Endometrial microvascular endothelial cells (primary cell): ENCODE results near the gene CD38. TPM values are rescaled to one million over a fixed set of nuclear protein-coding genes. Genes with fewer than 3 reads are reported as not detected.
"Not testable (repeated sequence)": the region's sequence is repeated elsewhere in the genome, so short reads cannot be mapped to it uniquely, and the experiment has no call there.

ENCODE experiments used
- in situ Hi-C: cut with HindIII; loops from 2 replicates; pipeline ENCODE4 v1.10.0; 2017; ENCODE audit warnings: low sequenced_read_pairs, low pct_unique_long_range_greater_than_20kb; ENCODE audit errors: inconsistent ontology term
- total RNA-seq: library from RNA; depleted of rRNA; stranded (reverse); fragments of >200 nt; gene quantifications from one replicate; pipeline ENCODE4 v1.2.3, GENCODE V29; 2015; ENCODE audit errors: inconsistent ontology term

CD38 gene
- total RNA-seq, 1 donor from 2014 or later = under 0.01 TPM

DNA sequence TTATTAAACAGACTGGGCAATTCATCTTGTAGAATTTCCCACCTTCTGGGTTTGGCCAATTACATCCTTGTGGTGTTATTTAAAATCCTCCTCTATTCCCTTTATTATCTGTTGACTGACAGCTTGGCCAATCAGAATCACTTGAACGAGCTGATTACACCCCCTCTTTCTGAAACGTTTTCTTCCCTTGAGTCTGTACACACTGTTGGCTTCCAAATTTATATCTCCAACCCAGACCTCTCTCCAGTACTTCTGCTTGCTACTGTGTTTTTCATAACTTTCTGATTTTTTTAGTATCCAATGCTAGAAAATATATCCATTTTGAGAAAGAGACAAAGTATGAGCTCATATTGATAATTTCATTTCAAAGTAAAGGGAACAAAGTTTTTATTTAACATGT, 14.8 kb downstream of the CD38 start:
- in situ Hi-C loops = no loop called here

DNA sequence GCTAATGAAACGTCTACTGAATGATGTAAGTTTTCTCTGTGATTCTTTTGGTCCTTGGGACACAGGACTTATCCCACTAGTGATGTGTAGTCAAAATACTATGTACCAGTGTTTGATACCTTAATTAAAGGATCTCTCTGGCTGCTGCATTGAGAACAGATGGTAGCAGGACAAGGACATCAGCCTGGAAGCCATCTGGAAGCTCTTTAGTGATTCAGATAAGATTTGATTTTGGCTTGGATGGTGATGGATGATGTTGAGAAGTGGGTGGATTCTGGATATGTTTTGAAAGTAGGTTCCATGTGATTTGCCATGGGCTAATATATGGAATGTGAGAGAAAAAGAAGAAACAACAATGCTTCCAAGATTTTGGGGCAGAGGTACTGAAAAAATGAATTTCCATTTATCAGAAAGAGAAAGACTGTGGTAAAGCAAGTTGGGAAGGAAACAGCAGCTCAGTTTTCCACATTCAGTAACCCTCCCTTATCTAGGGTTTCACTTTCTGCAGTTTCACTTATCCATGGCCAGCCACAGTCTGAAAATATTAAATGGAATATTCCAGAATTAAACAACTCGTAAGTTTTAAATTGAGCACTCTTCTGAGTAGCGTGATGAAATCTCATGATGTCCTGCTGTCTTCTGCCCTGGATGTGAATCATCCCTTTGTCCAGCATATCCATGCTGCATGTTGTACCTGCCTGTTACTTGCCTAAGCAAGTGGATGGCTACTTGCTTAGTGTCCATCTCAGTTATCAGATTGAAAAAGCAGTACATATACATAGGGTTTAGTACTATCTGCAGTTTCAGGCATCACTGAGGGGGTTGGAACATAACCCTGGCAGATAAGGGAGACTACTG, 15.6 kb downstream of the CD38 start:
- in situ Hi-C loops = no loop called here

DNA sequence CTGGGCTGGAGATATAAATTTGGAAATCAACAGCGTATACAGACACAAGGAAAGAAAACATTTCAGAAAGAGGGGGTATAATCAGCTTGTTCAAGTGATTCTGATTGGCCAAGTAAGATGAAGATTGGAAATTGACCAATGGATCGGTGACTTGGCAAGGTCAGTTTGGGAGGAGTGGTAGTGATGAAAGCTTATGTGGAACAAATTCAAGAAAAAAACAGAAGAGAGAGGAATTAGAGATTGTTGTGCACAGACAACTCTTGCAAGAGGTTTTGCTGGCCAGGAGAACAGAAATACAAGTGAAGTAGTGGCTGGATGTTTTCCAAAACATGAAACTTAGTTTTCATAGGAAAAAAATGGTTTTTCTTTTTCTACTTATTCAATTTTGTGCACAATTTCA, 16.3 kb downstream of the CD38 start:
- in situ Hi-C loops = no loop called here

DNA sequence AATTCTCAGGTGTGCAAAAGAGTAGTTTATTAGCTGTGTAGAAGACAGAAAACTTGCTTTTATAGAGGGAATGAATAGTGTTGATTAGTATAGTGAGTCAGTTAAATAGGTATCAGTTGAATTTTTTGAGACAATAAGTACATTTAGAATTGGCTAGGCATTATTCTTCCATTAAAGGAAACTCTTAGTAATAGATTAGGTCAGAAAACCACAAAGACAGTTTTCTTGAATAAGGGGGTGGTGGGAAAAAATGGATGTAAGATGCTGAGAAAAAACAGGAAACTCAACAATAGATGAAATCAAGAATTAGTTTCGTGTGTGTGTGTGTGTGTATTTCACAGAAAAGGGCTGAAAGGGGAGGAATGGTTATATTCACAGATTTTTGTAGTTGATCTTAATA, 16.8 kb downstream of the CD38 start:
- in situ Hi-C loops = no loop called here

DNA sequence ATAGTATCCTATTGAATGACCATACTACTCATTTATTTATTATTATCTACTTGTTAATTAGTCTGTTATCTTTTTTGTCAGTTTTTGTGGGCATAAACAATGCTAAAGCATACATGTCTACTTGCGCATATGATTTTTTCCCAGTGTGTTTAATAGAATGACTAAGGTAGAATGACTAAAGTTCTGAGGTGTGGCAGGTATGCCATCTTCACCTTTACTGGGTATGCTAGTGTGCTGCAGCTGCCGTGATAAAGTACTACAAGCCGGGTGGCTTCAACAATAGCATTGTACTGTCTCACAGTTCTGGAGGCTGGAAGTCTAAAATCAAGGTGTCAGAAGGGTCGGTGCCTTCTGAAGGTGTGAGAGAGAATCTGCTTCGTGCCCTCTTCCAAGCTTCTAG, 19.2 kb downstream of the CD38 start:
- in situ Hi-C loops = no loop called here

DNA sequence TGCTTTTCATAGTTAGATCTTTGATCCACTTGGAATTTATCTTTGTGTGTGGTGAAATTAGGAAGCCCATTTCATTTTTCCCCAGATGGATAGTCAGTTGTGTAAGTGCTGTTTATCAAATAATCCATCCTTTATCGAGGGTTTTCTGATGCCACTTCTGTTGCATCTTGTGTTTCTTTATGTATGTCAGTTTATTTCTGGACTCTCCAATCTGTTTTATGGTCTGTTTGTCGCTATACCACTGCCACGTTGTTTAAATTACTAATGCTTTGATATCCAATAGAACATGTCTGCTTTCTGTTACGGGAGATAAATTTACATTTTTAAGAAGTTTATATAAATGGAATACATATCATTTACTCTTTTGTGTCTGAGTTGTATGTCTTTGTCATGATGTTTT, 21.0 kb downstream of the CD38 start:
- in situ Hi-C loops = no loop called here

DNA sequence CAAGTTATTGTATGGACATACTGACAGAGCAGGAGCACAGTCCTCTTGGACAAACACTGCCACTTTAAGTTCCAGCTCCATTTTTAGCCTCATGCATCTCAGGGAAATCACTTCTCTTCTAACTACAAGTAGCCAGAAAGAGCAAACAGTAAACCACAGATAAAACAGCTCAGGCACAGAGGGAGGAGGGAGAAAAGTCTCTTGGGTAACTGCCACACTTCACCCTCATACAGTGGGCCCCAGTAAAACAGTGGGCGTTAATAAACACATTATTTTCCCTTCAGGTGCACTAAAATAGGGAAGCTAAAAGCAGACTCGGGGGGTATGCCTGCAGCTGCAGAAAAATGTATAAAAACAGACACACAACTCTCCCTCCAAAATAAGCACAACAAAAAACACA, 21.6 kb downstream of the CD38 start:
- in situ Hi-C loops = no loop called here

DNA sequence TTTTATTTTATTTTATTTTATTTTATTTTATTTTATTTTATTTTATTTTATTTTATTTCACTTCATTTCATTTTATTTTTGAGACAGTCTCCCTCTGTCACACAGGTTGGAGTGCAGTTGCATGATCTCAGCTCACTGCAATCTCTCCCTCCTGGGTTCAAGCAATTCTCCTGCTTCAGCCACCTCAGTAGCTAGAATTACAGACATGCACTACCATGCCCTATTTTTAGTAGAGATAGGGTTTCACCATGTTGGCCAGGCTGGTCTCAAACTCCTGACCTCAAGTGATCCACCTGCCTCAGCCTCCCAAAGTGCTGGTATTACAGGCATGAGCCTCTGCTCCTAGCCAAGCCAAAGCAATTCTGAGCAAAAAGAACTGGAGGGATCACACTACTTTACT, 24.4 kb downstream of the CD38 start:
- in situ Hi-C loops = not testable (repeated sequence)

DNA sequence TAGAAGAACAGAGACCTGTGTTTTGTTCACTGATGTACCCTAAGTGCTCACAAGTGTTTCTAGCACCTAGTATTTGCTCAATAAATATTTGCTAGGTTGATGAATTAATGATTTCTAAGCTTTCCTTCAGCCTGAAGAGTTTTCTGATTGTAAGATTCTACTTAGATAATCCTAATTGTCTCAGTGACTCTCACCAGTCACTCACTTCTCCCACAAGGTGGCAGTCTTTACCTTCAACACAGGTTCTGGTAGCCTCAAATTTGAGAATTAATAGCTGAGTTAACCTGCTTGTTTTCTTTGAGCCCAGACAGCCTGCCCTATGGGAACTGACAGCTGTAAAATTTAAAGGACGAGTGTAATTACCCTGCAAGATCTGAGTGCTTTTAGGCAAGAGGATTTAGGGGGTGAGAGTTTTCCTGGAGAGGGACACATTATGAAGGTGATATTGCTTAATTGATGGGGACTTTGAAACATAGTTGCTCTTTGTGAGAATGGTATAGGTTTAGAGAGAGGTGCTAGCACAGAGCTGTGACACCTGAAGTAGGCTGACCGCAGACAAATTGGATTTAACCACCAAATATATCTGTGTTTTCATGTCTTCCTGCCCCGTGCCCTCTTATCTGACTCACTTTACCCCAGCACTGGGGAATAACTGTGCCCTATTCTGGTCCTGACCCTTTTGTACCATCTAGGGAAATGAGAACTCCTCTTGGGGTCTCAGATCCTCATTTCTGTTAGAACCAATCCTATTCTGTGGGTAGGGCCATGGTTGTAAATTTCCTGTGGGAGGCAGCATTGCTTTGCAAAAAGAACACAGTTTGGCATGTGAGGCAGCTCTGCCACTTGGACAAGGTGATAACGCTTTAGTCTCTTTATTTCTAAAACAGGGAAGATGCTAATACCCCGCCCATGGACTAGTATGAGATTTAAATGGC, 27.7 kb downstream of the CD38 start:
- in situ Hi-C loops = no loop called here

DNA sequence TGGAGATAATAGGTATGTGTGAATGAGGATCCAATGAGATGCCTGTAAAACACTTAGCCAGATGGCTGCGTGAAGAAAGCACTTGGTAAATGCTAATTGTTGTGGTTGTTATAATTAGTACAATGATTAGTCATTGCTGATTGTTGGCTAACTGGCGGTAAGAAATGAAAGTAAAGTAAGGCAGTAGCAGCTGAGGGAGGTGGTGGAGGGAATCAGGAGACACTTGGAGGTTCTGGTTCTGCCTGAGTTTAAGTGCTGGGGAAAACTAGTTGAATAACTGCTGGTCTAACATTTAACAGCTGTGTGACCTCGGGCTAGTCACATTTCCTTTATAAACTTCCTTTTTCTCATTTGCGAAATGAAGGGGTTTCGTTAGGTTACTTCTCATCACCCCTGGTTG, 30.9 kb downstream of the CD38 start:
- in situ Hi-C loops = no loop called here

DNA sequence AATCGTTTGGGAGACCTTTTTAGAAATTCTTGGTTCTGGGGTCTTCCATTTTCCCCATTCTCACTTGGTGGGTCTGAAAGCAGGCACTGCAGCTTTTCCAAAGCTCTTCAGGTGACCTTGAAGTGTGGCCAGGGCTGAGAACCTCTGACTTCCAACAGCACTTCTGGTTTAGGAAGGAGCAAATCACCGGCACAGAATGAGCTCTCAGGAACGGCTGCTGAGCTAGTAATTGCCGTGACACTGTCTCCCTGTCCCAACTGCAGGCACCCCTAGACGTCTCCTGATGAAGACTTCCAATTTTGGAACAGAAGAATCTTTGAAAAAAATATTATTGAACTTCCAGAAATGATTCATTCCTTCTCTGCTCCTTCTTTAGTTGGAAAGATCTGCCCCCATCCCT, 31.3 kb downstream of the CD38 start:
- in situ Hi-C loops = no loop called here

DNA sequence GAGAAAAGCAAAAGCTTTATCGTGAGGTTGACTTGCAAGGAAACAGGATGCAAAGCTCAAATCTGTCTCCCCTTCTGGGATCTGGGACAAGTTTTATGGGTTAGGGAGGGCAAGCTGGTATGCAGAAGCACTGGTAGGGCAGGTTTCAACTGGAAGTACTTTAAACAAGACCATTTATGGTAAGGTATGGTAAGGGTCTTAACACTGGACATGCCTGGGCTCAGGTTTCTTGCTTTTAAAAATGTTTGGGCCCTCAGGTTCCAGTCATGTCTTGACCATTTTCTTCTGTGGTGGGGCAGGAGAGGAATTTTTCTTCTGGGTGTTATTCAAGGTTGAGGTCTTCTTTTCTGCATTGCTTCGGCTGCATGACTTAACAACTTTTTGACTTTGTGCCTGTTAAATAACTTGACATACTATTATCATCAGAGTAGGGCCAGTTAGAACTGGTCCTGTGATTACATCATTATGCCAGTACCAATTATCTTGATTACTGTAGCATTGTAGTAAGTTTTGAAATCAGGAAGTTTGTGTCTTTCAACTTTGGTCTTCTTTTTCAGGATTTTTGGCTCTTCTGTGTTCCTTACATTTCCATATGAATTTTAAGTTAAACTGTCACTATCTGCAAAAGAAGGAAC, 33.7 kb downstream of the CD38 start:
- in situ Hi-C loops = no loop called here

DNA sequence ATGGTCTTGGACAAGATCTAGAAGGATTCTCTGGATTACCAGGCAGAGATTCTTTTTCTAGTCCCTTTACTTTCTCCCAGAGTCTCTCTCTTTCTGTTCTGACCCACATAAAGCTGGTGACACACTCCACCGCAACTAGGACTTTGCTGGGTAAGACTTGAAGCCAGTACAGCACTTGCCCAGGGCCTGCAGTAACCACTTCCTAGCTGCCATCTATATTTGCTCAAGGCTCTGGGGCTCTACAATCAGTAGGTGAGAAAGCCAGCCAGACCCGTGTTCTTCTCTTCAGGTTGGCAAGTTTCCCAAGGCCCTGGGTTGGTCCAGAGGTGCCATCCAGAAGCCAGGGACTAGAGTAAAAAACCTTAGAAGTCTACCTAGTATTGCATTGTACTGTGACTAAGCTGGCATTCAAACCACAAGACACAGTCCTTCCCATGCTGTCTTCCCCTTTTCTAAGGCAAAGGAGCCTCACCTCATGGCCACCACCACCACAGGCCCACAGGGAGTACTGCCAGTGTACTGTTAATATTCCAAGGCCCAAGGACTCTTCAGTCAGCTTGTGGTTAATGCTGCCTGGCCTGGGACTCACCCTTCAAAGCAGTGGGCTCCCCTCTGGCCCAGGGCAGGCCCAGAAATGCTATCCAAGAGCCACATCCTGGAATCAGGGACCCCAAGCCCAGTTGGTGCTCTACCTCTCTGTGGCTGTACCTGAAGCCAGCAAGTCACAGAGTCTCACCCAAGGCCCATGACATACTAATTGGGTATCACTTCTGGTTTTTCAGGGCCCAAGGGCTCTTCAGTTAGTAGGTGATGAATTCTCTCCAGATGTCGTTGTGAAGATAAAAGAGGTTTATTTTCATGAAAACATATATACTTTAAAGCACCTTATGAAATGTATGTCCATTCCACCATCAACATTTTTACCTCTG, 54.7 kb downstream of the CD38 start:
- in situ Hi-C loops = no loop called here

DNA sequence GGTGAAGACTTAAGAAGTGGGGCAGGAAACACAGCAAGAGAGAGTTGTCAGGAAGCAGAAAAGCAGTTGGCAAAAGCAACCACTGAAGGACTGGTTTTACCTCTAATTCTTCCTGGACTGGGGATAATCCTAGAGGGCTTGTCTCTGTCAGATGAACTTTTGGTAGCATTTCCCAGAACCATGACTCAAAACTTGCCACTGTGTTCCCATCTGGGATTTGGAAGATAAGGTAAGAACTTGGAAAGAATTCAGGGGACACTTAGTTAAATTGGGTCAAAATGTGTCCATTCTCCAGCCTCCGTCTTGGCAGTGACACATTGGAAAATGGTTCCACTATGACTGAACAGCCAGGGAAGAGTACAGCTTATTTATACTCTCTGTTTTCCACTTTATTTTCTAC, 55.7 kb downstream of the CD38 start:
- in situ Hi-C loops = no loop called here

DNA sequence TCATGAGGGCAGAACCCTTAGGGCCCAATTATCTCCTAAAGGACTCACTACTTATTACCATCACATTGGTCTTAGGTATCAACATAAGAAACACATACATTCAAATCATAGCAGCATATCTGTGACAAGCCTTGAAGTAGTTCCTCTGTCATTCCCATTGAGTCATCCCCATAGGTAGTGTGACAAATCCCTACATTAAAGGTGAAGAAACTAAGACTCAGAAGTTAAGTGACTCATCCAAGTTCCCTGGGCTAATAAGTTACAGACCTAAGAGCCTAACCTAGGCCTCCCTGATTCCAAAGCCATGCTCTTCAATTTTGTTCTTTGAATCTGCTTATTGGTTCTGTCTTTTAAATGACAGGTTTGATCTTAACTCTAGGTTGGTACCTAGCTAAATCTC, 58.2 kb downstream of the CD38 start:
- in situ Hi-C loops = no loop called here

DNA sequence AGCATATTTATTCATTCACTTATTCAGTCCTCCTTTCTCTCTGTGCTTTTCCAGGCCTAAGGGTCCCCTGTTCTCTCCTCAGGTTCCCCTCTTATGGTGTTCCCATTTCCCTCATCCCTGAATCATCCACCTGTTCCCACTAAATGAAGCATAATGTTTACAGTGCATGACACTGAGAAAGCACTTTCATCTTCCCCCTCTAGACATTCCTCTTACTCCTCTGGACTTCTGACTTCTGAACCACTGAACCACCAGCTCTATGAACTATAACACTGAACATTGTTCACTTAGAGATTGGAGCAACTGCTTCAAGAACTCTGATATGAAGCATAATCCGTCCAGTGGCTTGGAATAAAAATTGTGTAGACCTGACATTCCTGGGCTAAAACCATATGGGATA, 59.5 kb downstream of the CD38 start:
- in situ Hi-C loops = no loop called here

DNA sequence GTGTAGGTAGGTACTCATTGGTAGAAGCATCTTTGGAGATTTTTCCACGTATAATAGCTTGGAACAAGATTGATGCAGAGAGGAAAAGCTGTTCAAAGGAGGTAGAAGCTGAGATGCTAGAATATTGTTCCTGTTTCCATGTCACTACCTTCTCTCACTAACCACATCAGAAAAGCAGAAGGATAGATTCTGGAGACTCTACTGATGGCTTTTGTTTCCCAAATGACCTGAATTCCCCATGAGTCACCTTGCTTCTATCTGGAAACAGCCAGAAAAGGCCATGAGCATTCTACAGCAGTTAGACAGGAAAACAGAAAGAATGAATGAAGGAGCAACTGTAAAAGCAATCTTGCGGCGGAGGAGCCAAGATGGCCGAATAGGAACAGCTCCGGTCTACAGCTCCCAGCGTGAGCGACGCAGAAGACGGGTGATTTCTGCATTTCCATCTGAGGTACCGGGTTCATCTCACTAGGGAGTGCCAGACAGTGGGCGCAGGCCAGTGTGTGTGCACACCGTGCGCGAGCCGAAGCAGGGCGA, 63.1 kb downstream of the CD38 start:
- in situ Hi-C loops = not testable (repeated sequence)

DNA sequence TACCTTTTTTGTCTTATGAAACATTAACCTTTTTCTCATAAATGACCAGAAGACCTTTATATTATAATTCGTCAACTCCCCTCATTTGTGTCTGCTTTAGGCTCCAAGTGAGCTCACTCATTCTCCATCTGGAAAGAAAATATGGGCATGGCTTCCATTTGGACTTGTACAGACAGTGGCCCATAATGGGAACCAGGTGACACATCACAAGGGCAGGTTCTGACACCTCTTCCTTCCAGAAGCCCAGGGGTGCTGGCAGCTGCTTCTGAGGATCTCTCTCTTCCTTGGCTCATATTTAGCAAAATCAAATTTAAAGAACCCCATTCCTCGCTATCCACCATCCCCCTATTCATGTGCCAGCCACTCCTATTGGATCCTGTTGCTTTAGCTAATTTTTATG, 69.6 kb downstream of the CD38 start:
- in situ Hi-C loops = no loop called here
